ENCODE data around the gene ASIC2.

- TF ChIP-seq, protein P1, sequence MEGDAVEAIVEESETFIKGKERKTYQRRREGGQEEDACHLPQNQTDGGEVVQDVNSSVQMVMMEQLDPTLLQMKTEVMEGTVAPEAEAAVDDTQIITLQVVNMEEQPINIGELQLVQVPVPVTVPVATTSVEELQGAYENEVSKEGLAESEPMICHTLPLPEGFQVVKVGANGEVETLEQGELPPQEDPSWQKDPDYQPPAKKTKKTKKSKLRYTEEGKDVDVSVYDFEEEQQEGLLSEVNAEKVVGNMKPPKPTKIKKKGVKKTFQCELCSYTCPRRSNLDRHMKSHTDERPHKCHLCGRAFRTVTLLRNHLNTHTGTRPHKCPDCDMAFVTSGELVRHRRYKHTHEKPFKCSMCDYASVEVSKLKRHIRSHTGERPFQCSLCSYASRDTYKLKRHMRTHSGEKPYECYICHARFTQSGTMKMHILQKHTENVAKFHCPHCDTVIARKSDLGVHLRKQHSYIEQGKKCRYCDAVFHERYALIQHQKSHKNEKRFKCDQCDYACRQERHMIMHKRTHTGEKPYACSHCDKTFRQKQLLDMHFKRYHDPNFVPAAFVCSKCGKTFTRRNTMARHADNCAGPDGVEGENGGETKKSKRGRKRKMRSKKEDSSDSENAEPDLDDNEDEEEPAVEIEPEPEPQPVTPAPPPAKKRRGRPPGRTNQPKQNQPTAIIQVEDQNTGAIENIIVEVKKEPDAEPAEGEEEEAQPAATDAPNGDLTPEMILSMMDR (tag by site-specific recombination; IDR thresholded peaks at IDR 0.05), result no peak
- TF ChIP-seq, protein P2, sequence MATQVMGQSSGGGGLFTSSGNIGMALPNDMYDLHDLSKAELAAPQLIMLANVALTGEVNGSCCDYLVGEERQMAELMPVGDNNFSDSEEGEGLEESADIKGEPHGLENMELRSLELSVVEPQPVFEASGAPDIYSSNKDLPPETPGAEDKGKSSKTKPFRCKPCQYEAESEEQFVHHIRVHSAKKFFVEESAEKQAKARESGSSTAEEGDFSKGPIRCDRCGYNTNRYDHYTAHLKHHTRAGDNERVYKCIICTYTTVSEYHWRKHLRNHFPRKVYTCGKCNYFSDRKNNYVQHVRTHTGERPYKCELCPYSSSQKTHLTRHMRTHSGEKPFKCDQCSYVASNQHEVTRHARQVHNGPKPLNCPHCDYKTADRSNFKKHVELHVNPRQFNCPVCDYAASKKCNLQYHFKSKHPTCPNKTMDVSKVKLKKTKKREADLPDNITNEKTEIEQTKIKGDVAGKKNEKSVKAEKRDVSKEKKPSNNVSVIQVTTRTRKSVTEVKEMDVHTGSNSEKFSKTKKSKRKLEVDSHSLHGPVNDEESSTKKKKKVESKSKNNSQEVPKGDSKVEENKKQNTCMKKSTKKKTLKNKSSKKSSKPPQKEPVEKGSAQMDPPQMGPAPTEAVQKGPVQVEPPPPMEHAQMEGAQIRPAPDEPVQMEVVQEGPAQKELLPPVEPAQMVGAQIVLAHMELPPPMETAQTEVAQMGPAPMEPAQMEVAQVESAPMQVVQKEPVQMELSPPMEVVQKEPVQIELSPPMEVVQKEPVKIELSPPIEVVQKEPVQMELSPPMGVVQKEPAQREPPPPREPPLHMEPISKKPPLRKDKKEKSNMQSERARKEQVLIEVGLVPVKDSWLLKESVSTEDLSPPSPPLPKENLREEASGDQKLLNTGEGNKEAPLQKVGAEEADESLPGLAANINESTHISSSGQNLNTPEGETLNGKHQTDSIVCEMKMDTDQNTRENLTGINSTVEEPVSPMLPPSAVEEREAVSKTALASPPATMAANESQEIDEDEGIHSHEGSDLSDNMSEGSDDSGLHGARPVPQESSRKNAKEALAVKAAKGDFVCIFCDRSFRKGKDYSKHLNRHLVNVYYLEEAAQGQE (tag by site-specific recombination; IDR thresholded peaks at IDR 0.05), result no peak
- TF ChIP-seq FEZF1 (tag by site-specific recombination; IDR thresholded peaks at IDR 0.05) (no peak), ZNF239 (tag by site-specific recombination; IDR thresholded peaks at IDR 0.05) (no peak)
Observed at GRCh38 chr17:33303254-33303653, 10.2 kb upstream of the ASIC2 start.
